GM12891 (cell line): ENCODE data around the gene PCBP3.

Experiments
- POLR2A ChIP-seq: IDR thresholded peaks from 2 replicates; pipeline ENCODE4 v1.6.1; 2011; ENCODE audit warnings: low read depth, low read length, control low read depth
- POLR2AphosphoS5 ChIP-seq: IDR thresholded peaks from 2 replicates; pipeline ENCODE4 v1.6.1; 2011; ENCODE audit warnings: low read depth, low read length, control low read depth

GRCh38 chr21:45706299-45706698 lies 62.8 kb downstream of the PCBP3 start:
- TF ChIP-seq POLR2AphosphoS5 (no peak), POLR2A (no peak)
